Neutrophil (primary cell): ENCODE measurements around the gene DNAJC15.

Source experiments
- H3K27ac ChIP-seq: fragments of 200-600 bp; sonication (generic); 2 replicates; pipeline ENCODE4 v1.5.1; 2016; ENCODE audit warnings: mild to moderate bottlenecking, moderate library complexity
- H3K27me3 ChIP-seq: fragments of 200-600 bp; sonication (generic); 2 replicates; pipeline ENCODE4 v1.6.0; 2016; ENCODE audit warnings: mild to moderate bottlenecking
- H3K36me3 ChIP-seq: fragments of 200-600 bp; sonication (generic); 2 replicates; pipeline ENCODE4 v1.5.1; 2017
- H3K4me1 ChIP-seq, 2 experiments: fragments of 200-600 bp in 1 of 2; sonication (generic) in 1 of 2; 1 replicate in 1 of 2; 2 replicates in 1 of 2; pipeline versions ENCODE4 v1.5.1 to v1.6.1; 2013 to 2016; ENCODE audit warnings: low read depth in 1 of 2, low read length in 1 of 2, mild to moderate bottlenecking in 1 of 2, moderate library complexity in 1 of 2; ENCODE audit not compliant: control insufficient read depth in 1 of 2, insufficient read depth in 1 of 2
- H3K4me3 ChIP-seq, 2 experiments: fragments of 200-600 bp in 1 of 2; sonication (generic) in 1 of 2; 1 replicate in 1 of 2; 2 replicates in 1 of 2; pipeline ENCODE4 v1.5.1; 2013 to 2016; ENCODE audit warnings: low read depth in 1 of 2, low read length in 1 of 2, mild to moderate bottlenecking in 1 of 2, moderate library complexity in 1 of 2
- H3K9me3 ChIP-seq: fragments of 200-600 bp; sonication (generic); 2 replicates; pipeline ENCODE4 v1.5.1; 2016
- TF ChIP-seq, protein P1 (sequence below): fragments of 200-600 bp; sonication (generic); IDR thresholded peaks from 2 replicates; pipeline ENCODE4 v1.5.1; 2016; ENCODE audit warnings: antibody characterized with exemption

The DNAJC15 gene

DNA sequence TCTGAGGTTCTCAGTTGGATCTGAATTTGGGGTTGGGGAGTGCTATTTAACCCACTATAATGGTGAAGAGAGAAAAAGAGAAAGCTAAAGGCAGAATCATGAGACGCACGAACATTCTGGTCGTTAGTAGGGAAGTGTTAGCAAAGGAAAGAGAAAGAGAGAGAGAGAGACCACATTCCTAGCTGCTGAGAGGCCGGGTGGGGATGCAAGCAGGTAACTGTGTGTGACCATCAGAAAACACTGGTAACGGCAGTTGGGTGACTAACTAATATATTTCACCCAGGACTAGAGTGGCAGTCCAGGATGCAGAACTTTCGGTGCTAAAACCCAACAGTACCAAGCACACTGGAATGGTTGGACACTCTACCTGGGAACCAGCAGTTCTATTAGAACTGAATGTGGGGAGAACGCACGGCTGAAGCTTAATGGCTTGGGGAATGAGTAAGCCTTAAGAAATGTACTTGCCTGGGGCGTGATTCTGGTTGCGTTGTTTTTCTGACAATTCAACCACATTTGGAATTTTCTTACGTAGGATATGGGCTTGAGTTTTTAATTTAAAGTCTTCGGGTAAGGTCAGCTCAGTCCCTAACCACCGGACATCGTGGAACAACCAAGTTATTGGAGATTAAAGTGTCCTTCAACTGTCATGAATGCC lies 130.2 kb downstream of the DNAJC15 start:
- Histone ChIP-seq H3K27me3 (no peaks in the 10 kb centered on the region), H3K27ac (no peak overlapping the region), H3K4me1 (no peaks in the 10 kb centered on the region), H3K4me3 (no peak overlapping the region), H3K36me3 (no peaks in the 10 kb centered on the region), H3K9me3 (no peaks in the 10 kb centered on the region)
- TF ChIP-seq, protein P1, sequence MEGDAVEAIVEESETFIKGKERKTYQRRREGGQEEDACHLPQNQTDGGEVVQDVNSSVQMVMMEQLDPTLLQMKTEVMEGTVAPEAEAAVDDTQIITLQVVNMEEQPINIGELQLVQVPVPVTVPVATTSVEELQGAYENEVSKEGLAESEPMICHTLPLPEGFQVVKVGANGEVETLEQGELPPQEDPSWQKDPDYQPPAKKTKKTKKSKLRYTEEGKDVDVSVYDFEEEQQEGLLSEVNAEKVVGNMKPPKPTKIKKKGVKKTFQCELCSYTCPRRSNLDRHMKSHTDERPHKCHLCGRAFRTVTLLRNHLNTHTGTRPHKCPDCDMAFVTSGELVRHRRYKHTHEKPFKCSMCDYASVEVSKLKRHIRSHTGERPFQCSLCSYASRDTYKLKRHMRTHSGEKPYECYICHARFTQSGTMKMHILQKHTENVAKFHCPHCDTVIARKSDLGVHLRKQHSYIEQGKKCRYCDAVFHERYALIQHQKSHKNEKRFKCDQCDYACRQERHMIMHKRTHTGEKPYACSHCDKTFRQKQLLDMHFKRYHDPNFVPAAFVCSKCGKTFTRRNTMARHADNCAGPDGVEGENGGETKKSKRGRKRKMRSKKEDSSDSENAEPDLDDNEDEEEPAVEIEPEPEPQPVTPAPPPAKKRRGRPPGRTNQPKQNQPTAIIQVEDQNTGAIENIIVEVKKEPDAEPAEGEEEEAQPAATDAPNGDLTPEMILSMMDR, result no peak

DNA sequence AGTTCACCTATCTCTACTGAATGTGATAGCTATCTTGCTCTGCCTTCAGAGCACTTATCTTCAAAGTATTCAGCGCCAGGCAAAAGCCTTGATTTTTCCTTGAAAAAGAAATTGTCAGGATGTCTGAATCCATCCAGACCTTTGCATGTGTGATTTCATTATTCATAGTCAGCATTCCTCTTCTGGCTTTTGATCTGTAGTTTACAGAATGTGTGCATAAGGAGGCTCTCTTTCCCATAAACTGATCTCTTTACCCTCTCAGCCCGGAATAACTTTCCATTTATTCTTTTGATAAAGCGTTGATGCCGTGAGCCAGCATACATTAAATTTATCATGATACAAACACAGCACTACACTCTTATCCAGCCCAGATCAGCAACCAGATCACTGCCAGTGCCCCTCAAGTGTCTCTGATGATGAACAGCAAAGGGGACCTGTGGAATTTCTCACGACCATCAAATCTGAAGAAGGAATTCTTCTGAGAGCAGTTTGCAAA lies 130.8 kb downstream of the DNAJC15 start:
- Histone ChIP-seq H3K4me1 (no peaks in the 10 kb centered on the region), H3K4me3 (no peak overlapping the region), H3K27me3 (no peaks in the 10 kb centered on the region), H3K36me3 (no peaks in the 10 kb centered on the region), H3K27ac (no peak overlapping the region), H3K9me3 (no peaks in the 10 kb centered on the region)
- TF ChIP-seq, protein P1, result no peak

DNA sequence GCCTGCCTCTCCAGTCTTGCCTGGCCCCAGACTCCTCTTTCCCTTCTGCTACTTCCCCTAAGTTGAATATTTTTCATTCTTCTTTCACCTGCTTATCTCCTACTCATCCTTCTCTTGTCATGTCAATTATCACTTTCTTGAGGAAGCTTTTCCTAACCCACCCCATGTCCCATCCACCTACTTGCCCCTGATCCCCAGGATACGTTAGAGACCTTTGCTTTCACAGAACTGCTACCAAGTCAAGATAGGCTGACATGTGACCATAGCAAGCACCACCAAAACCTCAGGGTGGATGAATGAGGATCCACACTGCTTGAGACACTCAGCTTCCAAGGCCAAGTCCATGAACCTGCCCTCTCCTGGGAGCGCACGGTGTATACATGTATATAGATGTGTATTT lies 131.5 kb downstream of the DNAJC15 start:
- no peaks in the 10 kb centered on the region for H3K36me3 ChIP-seq
- H3K9me3 ChIP-seq, result no peaks in the 10 kb centered on the region
- no peak overlapping the region for H3K4me3 ChIP-seq
- H3K27me3 ChIP-seq, result no peaks in the 10 kb centered on the region
- H3K4me1 ChIP-seq, result no peaks in the 10 kb centered on the region
- no peak overlapping the region for H3K27ac ChIP-seq
- TF ChIP-seq, protein P1, result no peak

DNA sequence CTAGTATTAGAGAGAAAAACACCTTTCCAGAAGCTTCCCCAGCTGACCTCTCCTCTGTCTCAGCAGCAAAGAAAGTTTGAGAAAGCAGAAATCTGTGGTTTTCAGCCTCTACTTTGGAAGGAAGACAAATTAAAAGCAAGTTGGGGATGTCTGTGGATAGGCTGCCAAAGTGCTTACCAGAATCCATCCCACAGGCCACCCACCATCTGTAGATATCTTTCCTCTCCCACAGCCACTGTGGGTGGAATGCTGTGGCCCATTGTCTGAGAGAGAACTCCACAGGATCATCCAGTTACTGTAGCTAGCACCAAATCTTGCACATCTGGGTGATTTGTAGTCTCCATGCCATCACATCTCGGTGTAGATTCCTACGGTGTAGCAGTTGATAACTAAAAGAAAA lies 133.5 kb downstream of the DNAJC15 start:
- H3K27ac ChIP-seq, result no peak overlapping the region
- no peaks in the 10 kb centered on the region for H3K9me3 ChIP-seq
- no peak overlapping the region for H3K4me3 ChIP-seq
- H3K36me3 ChIP-seq, result no peaks in the 10 kb centered on the region
- H3K27me3 ChIP-seq, result no peaks in the 10 kb centered on the region
- H3K4me1 ChIP-seq, result no peaks in the 10 kb centered on the region
- TF ChIP-seq, protein P1, result no peak

DNA sequence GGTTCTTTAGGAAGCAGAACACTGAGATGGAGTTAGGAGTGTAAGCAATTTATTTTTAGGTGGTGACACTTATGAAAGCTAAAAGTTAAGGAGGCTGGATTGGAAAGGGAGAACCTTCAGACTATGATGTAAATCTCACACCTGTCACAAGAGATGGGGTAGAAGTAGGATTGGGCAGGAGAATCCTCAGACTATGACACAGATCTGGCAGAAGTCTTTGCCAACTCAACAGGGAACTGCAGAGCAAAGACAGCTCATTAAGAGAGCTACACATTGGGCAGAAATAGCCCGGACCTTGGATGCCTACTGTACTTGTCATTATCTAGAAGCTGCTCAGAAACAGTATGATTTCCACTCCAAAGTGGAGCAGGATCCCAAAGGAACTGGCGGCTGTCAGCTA lies 134.4 kb downstream of the DNAJC15 start:
- Histone ChIP-seq H3K27ac (no peak overlapping the region), H3K36me3 (no peaks in the 10 kb centered on the region), H3K9me3 (no peaks in the 10 kb centered on the region), H3K27me3 (no peaks in the 10 kb centered on the region), H3K4me1 (no peaks in the 10 kb centered on the region), H3K4me3 (no peak overlapping the region)
- TF ChIP-seq, protein P1, result no peak
